Renal cortical epithelial cell (primary cell): ENCODE results near the gene TRIM9. TPM values are rescaled to one million over a fixed set of nuclear protein-coding genes. Genes with fewer than 3 reads are reported as not detected.
A peak's percentile ranks its signal among the peaks of the same experiment; 100 is the strongest.

Experiments
- DNase-seq: peaks from one replicate; pipeline ENCODE4 v3.0.0-alpha.2; 2011; ENCODE audit warnings: low read depth
- total RNA-seq: library from RNA; depleted of rRNA; stranded (reverse); fragments of >200 nt; gene quantifications from 2 replicates; pipeline ENCODE4 v1.2.3, GENCODE V29; 2014

The TRIM9 gene
- total RNA-seq, 1 donor from 2014 or later: 2.9 TPM

GRCh38 chr14:50936882-50937281 lies 158.0 kb downstream of the TRIM9 start:
- no peak for DNase-seq

GRCh38 chr14:50936016-50936340 lies 158.9 kb downstream of the TRIM9 start:
- DNase-seq: no peak

- DNase-seq: no peak
Measured at GRCh38 chr14:50935126-50936015, 159.5 kb downstream of the TRIM9 start.

GRCh38 chr14:50932592-50933495 lies 162.1 kb downstream of the TRIM9 start:
- DNase-seq: peak; percentile 94

- no peak for DNase-seq
Measured at GRCh38 chr14:50932156-50932555, 162.7 kb downstream of the TRIM9 start.

GRCh38 chr14:50931559-50931958 lies 163.3 kb downstream of the TRIM9 start:
- DNase-seq: no peak

- no peak for DNase-seq
Measured at GRCh38 chr14:50929506-50929905, 165.4 kb downstream of the TRIM9 start.

- peak; percentile 90 for DNase-seq
Measured at GRCh38 chr14:50928002-50928635, 166.8 kb downstream of the TRIM9 start.

- no peak for DNase-seq
Measured at GRCh38 chr14:50926851-50927386, 168.0 kb downstream of the TRIM9 start.

Other genes starting within 250 kb of the TRIM9 start
- gene ABHD12B, start 223.1 kb downstream of the TRIM9 start, total RNA-seq: not detected in 2 replicates
- 112 and 202 TPM in 2 replicates for gene PYGL, start 150.6 kb downstream of the TRIM9 start, total RNA-seq
- 86.4 and 114 TPM in 2 replicates for gene TMX1, start 145.1 kb upstream of the TRIM9 start, total RNA-seq